GM18873 (cell line): ENCODE measurements around the gene COL1A1.

Experiments
- ATAC-seq: cut with Tn5 transposase; IDR thresholded peaks from one replicate; pipeline ENCODE4 v1.9.1; 2021; ENCODE audit warnings: mild to moderate bottlenecking, moderate library complexity, moderate number of reproducible peaks; ENCODE audit not compliant: unreplicated experiment, low FRiP score

Gene COL1A1

GRCh38 chr17:50201276-50201854, at the start of gene COL1A1:
Gene COL1A1 (minus strand): TSS chr17:50201631. CDS start chr17:50201513, 118 bp downstream.
- no peak for ATAC-seq

GRCh38 chr17:50248255-50248654, 46.8 kb upstream of the COL1A1 start:
- ATAC-seq: no peak

- no peak for ATAC-seq
These were observed 43.3 kb upstream of the COL1A1 start for GRCh38 chr17:50244771-50245170.

GRCh38 chr17:50241431-50241830, 40.0 kb upstream of the COL1A1 start:
- no peak for ATAC-seq

- ATAC-seq: no peak
These were observed 39.4 kb upstream of the COL1A1 start for GRCh38 chr17:50240851-50241250.

GRCh38 chr17:50239937-50240336, 38.5 kb upstream of the COL1A1 start:
- ATAC-seq: no peak

GRCh38 chr17:50238601-50239280, 37.3 kb upstream of the COL1A1 start:
- no peak for ATAC-seq

GRCh38 chr17:50237901-50238300, 36.5 kb upstream of the COL1A1 start:
- no peak for ATAC-seq

- ATAC-seq: no peak
These were observed 33.1 kb upstream of the COL1A1 start for GRCh38 chr17:50234581-50234980.

- ATAC-seq: no peak
These were observed 24.3 kb upstream of the COL1A1 start for GRCh38 chr17:50225701-50226240.

GRCh38 chr17:50222922-50223321, 21.5 kb upstream of the COL1A1 start:
- ATAC-seq: no peak

GRCh38 chr17:50221864-50222545, 20.6 kb upstream of the COL1A1 start:
- ATAC-seq: no peak

- no peak for ATAC-seq
These were observed 19.9 kb upstream of the COL1A1 start for GRCh38 chr17:50221266-50221863.

GRCh38 chr17:50220811-50221210, 19.4 kb upstream of the COL1A1 start:
- no peak for ATAC-seq

GRCh38 chr17:50219939-50220465, 18.6 kb upstream of the COL1A1 start:
- ATAC-seq: no peak

- ATAC-seq: no peak
These were observed 17.9 kb upstream of the COL1A1 start for GRCh38 chr17:50219342-50219741.

- ATAC-seq: no peak
These were observed 17.4 kb upstream of the COL1A1 start for GRCh38 chr17:50218771-50219315.

- ATAC-seq: no peak
These were observed 16.8 kb upstream of the COL1A1 start for GRCh38 chr17:50218071-50218759.

- no peak for ATAC-seq
These were observed 16.2 kb upstream of the COL1A1 start for GRCh38 chr17:50217591-50217990.
